ENCODE data around the gene TSPAN18. TPM values are rescaled to one million over a fixed set of nuclear protein-coding genes. Genes with fewer than 3 reads are reported as not detected.
A peak's percentile ranks its signal among the peaks of the same experiment; 100 is the strongest.

Gene TSPAN18
- total RNA-seq, 1 donor from 2014 or later: 45.5 TPM

DNA sequence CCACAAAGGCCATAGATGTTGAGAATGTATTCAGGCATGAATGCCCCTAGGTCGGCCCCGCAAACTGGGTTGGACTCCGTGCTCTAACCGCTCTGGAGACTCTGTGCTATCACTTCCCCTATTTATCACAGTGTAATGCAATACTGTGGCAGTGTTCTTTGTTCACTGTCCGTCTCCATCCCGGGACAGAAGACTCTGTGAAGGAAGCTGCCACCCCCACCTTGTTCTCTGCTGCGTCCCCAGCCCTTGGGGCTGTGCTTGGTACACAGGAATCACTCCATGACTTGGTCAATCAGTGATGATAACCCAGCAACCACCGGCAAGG is 57.6 kb downstream of the TSPAN18 start:
- intact Hi-C loops (cut with DNase I): no loop called here
- ATAC-seq (peak; percentile 41), DNase-seq (ENCODE audit: low spot score) (no peak)

- ATAC-seq (no peak), DNase-seq (ENCODE audit: low spot score) (no peak)
- intact Hi-C loops (cut with DNase I): no loop called here
Measured at GRCh38 chr11:44784851-44785250, 58.1 kb downstream of the TSPAN18 start.

GRCh38 chr11:44785856-44786607 is 59.3 kb downstream of the TSPAN18 start:
- ATAC-seq (no peak), DNase-seq (ENCODE audit: low spot score) (no peak)
- intact Hi-C loops (cut with DNase I): no loop called here

- ATAC-seq (no peak), DNase-seq (ENCODE audit: low spot score) (no peak)
- intact Hi-C loops (cut with DNase I): no loop called here
Measured at GRCh38 chr11:44787070-44787469, 60.3 kb downstream of the TSPAN18 start.

DNA sequence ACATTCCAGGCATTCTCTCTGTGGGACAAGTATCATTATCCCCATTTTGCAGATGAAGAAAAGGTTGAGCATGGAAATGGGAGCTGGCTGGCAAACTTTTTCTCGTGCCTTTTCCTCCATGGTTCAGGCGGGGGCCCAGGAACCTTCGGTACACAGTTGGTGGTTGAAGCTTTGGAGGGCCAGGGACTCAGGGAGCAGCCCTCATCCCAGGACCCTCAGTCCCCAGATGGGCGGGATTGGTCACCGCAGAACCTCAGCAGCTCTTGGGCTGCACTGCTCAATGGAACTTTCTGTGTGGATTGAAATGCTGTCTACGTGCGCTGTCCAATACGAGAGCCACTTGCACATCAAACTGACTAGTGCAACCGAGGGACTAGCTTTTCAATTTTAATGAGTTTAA is 61.2 kb downstream of the TSPAN18 start:
- DNase-seq (ENCODE audit: low spot score): no peak
- ATAC-seq: no peak
- intact Hi-C loops (cut with DNase I): no loop called here

DNA sequence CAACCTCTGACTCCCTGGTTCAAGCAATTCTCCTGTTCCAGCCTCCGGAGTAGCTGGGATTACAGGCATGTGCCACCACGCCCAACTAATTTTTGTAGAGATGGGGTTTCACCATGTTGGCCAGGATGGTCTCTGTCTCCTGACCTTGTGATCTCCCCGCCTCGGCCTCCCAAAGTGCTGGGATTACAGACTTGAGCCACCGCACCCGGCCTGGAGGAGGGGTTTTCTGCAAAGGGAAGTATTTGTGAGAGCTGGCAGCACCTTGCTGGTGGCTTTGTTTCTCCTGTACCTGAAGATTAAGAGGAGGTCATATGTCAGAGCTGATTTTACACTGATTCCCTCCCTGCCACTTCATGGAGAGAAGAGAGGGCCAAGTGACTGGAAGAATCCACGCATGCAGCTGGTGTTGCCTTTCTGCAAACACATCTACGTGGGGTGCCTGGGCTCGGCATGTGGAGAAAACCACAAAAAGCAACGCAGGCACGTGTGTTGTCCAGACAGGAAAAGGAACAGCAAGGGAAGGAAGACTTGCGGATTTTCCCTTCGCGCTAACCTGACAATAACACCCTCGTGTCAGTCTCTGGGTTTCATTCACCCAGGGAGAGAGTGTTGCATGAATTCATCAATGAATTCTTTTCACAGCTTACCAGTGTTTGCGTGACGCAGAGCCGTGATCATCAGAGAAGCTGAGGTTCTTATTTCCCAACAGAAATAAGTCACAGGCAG is 61.9 kb downstream of the TSPAN18 start:
- peak; percentile 24 for ATAC-seq
- intact Hi-C loops (cut with DNase I): no loop called here
- no peak for DNase-seq (ENCODE audit: low spot score)

DNA sequence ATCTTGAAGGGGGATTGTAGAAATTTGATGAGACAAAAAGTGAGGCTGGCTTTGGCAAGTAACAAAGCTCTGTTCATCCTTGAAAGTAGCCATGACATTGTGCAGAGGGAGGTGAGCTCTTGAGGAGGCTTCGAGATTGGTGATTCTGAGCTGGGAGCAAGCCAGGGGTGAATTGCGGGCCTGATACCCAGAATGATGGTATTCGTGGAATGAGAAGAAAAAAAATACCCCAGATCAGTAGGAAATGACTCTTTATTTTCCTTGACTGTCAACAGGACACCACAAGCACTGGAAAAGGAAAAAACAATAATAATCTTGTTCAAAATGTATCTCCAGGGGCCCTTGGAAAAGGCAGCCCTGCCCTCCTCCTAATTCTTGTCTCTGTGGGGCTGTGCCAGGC is 62.7 kb downstream of the TSPAN18 start:
- ATAC-seq: no peak
- intact Hi-C loops (cut with DNase I): no loop called here
- no peak for DNase-seq (ENCODE audit: low spot score)

DNA sequence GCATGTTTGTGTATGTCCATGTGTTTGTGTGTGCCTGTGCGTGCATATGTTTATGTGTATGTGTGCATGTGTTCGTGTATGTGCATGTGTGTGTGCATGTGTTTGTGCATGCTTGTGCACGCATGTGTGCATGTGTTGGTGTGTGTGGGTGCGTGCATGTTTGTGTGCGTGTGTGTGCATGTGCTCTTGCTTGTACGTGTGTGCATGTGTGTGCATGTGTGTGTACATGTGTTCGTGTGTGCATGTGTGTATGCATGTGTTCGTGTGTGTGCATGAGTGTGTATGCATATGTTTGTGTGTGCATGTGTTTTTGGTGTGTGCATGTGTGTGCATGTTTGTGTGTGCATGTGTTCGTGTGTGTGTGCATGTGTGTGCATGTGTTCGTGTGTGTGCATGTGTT is 63.4 kb downstream of the TSPAN18 start:
- intact Hi-C loops (cut with DNase I): no loop called here
- ATAC-seq (no peak), DNase-seq (ENCODE audit: low spot score) (no peak)

- DNase-seq (ENCODE audit: low spot score): no peak
- ATAC-seq: no peak
- intact Hi-C loops (cut with DNase I): no loop called here
Measured at GRCh38 chr11:44791316-44791925, 64.7 kb downstream of the TSPAN18 start.

DNA sequence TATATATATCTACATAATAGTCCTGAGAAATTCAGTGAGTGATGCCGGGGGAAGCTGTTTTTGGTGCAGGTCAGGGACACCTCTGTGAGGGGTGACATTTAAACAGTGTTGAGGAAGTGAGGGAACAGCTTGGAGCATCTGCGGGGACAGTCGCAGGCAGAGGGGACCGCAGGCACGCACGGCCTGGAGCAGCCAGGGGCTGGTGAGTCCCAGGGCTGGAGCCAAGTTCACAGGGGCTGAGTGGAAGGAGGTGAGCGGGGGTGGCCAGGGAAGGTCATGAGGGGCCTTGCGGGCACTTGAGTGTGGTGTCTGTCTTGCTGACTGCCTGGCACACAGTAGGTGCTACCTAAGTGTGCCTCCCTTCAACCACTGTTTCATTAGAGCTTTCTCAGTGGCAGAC is 65.4 kb downstream of the TSPAN18 start:
- no peak for ATAC-seq
- intact Hi-C loops (cut with DNase I): no loop called here
- DNase-seq (ENCODE audit: low spot score): no peak

DNA sequence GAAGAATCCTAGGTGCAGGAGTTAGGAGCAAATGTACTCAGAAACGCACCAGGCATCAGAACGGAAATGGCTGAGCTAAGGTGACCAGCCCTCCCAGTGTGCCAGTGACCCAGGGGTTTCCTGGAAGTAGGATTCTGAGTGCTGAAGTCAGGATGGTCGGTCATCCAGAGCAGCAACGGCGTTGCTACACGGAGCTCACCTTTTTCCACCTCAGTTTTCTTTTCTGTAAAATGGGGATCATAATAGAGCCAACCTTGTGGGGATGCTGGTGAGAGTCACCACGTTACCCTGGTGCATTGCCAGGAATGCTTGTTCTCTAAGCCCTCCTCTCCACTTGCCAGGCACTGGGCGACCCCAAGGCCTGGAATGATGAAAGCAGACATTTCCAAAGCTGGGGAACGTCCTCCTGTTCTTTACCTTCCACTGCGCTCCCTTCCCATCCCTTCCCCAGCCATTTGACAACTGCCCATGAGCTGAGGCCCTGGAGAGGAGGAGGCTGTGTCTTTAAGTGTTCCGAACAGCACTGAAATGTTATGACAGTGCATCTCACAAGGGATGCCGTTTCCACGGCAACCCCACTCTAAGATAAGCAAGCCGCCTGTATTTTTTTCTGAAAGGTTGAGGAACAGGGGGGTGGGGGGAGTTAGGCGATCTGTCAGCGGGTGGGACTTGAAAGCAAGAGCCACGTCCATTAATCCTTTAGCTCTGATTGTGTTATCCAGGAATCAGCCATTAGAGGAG is 66.8 kb downstream of the TSPAN18 start:
- DNase-seq (ENCODE audit: low spot score) (no peak), ATAC-seq (peak; percentile 32)
- intact Hi-C loops (cut with DNase I): no loop called here

DNA sequence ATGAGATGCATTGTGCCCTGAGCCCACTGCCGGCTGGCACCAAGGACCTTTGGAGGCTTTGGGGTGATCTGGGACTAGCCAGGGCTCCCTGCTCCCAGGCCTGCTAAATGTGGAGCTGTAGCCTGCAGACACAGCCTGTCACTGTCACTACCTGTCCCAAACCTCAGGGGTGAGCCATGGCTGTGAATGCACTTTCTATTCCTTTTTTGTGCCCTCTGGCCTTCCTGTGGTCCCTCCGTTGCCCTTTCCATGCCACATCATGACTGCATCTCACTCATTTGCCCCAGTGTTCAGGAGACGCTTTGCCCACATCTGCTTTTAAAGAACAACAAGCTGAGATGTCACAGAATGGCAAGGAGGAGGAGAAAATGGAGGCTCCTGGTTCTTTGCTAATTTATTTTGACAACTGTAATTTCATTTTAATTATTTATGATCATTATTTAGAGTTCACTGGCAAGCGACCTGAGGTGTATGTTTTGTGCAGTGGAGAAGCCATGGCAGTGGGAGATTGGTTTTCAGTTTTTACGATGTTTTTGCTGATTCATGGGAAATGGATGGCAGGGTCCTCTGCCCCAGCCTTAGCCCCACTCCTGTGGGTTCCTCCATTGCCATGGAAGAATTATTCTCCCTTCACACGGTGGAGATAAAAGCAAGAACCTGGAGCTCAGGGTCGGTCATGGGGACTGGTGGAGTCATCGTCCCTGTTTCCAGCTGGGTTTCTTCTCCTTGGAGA is 69.2 kb downstream of the TSPAN18 start:
- ATAC-seq (no peak), DNase-seq (ENCODE audit: low spot score) (no peak)
- intact Hi-C loops (cut with DNase I): no loop called here

- DNase-seq (ENCODE audit: low spot score): no peak
- ATAC-seq: no peak
- intact Hi-C loops (cut with DNase I): no loop called here
Measured at GRCh38 chr11:44797051-44797450, 70.3 kb downstream of the TSPAN18 start.

DNA sequence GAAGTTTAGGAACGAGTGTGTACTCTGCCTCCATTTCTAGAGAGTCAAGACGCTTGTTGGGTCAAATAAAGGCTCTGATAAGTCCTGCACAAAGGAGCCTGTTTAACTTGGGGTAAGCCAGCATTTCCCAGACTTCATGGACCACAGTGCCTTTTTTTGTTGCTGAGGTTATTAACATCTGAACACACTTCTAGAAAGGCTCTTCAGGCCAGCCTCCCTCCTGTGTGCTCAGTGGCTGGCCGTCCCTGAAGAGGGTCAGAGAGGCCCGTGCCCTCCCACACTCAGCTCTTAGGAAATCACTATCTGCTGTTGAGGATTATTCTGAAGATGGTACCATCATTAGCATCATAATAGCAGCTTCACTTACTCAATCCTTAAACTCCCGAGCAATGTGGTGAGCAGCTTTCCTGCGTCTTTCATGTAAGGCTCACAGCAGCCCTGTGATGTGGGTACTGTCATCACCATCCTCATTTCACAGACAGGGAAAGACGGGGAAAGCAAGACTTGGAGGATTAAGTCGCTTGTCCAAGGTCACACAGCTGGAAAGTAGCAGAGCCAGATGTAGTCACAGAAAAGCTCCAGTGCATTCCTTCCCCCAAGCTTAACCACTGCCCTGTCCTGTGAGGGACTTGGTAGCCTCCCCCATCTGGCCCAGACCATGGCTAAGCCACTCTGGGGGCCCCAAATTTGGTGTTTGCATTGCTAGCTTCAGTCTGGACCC is 71.3 kb downstream of the TSPAN18 start:
- intact Hi-C loops (cut with DNase I): no loop called here
- ATAC-seq: peak; percentile 78
- no peak for DNase-seq (ENCODE audit: low spot score)

DNA sequence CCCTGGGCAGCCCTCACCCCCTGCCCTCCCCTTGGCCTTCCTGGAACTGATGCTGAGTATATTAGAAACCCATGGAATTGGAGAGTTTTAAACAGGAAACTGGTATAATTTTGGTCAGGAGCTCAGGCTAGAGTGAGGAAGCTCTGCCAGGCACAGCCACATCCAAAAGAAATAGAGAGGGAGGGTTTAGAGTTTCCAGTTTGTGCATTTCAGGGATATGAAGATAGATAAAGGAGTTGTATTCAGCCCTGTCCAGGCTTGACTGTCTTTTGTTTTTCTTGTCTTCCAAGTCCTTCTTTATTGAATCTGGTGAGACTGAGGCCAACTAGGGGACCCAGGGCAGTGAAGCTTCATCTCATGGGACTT is 71.8 kb downstream of the TSPAN18 start:
- ATAC-seq (peak; percentile 71), DNase-seq (ENCODE audit: low spot score) (no peak)
- intact Hi-C loops (cut with DNase I): no loop called here

DNA sequence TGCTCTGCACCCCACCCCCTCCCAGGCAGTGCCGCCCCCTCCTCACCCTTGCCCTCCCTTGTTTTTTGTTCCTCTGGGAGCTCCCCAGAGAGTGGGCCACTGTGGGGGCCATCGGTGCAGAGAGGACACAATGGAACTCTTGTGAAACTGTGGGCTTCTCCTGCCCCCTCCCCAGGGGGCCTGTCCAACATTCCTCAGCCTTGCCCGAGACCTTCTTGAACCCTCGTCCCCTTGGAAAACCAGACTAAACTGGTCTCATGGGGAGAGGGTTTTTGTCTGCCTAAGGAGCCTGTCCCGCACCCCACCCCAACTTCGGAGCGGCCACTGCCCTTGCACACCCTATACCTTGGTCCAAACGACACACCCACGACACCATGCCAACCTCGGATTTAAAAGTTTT is 72.2 kb downstream of the TSPAN18 start:
- ATAC-seq: peak; percentile 25
- intact Hi-C loops (cut with DNase I): no loop called here
- DNase-seq (ENCODE audit: low spot score): no peak

GRCh38 chr11:44802347-44802746 is 75.6 kb downstream of the TSPAN18 start:
- ATAC-seq (no peak), DNase-seq (ENCODE audit: low spot score) (no peak)
- intact Hi-C loops (cut with DNase I): no loop called here

GRCh38 chr11:44803009-44803408 is 76.2 kb downstream of the TSPAN18 start:
- no peak for DNase-seq (ENCODE audit: low spot score)
- no peak for ATAC-seq
- intact Hi-C loops (cut with DNase I): no loop called here
